H1 (cell line): Measurements from ENCODE around the gene PDZRN3. TPM values are rescaled to one million over a fixed set of nuclear protein-coding genes. Genes with fewer than 3 reads are reported as not detected.

Experiments used
- CTCF ChIA-PET: fragments of 300-600 bp; sonication (Branson Sonifier 250); formaldehyde crosslinking; loops from one replicate; lab custom pipeline; 2021; ENCODE audit not compliant: partially characterized antibody; lab: Charles Lee
- POLR2A ChIA-PET: fragments of 300-600 bp; sonication (Branson Sonifier 250); formaldehyde crosslinking; loops from one replicate; lab custom pipeline; 2021; ENCODE audit warnings: inconsistent platforms; ENCODE audit not compliant: partially characterized antibody; lab: Charles Lee
- DNase-seq, 2 experiments: peaks; one replicate each; pipeline versions ENCODE4 v3.0.0 to v3.0.0-alpha.2; 2010 to 2022; ENCODE audit warnings: low spot score in 2 of 2, low read depth in 1 of 2, mixed read lengths in 1 of 2
- FAIRE-seq: peaks from 2 replicates; lab custom pipeline; 2011; peaks lifted over from hg19 to GRCh38; lab: Jason Lieb, UNC
- H2AFZ ChIP-seq: 2 replicates; pipeline ENCODE4 v1.8.1; 2012; ENCODE audit warnings: low read length, inconsistent platforms
- H2AK5ac ChIP-seq: 2 replicates; pipeline ENCODE4 v1.6.1; 2013; ENCODE audit warnings: low read depth, low read length
- H2BK120ac ChIP-seq: replicated peaks from 2 replicates; pipeline ENCODE3; 2013; ENCODE audit warnings: low read depth, low read length, inconsistent platforms
- H2BK12ac ChIP-seq: 2 replicates; pipeline ENCODE4 v1.6.1; 2013; ENCODE audit warnings: low read depth, low read length
- H2BK15ac ChIP-seq: 2 replicates; pipeline ENCODE4 v1.6.1; 2013; ENCODE audit warnings: low read length
- H2BK20ac ChIP-seq: 2 replicates; pipeline ENCODE4 v1.6.1; 2013; ENCODE audit warnings: low read length
- H2BK5ac ChIP-seq: 2 replicates; pipeline ENCODE4 v1.6.1; 2013; ENCODE audit warnings: low read depth, low read length
- H3K14ac ChIP-seq: 2 replicates; pipeline ENCODE4 v1.6.1; 2013; ENCODE audit warnings: inconsistent platforms; ENCODE audit not compliant: insufficient read length
- H3K18ac ChIP-seq: 2 replicates; pipeline ENCODE4 v1.6.1; 2013; ENCODE audit warnings: low read length; ENCODE audit errors: extremely low read depth
- H3K23ac ChIP-seq: 2 replicates; pipeline ENCODE4 v1.6.1; 2013; ENCODE audit warnings: inconsistent platforms; ENCODE audit not compliant: insufficient read length
- H3K23me2 ChIP-seq: 2 replicates; pipeline ENCODE4 v1.6.1; 2013; ENCODE audit warnings: low read depth, low read length
- H3K27ac ChIP-seq: 2 replicates; pipeline ENCODE4 v1.6.1; 2011; ENCODE audit warnings: low read depth, low read length, inconsistent platforms
- H3K27me3 ChIP-seq, 4 experiments: replicated peaks in 1 of 4; 1 replicate in 1 of 4; 2 replicates in 3 of 4; pipeline versions ENCODE4 v1.6.1 to v1.8.1; 2011 to 2013; ENCODE audit warnings: low read length in 3 of 4, mild to moderate bottlenecking in 3 of 4, inconsistent platforms in 2 of 4, mixed read lengths in 2 of 4, moderate library complexity in 1 of 4; ENCODE audit not compliant: control insufficient read depth in 3 of 4, insufficient read depth in 3 of 4; ENCODE audit errors: extremely low read depth in 1 of 4
- H3K36me3 ChIP-seq, 4 experiments: 2 replicates each; pipeline versions ENCODE4 v1.6.1 to v1.8.1; 2011 to 2013; ENCODE audit warnings: mild to moderate bottlenecking in 4 of 4, low read length in 3 of 4, moderate library complexity in 2 of 4, control low read depth in 1 of 4, inconsistent platforms in 1 of 4; ENCODE audit not compliant: insufficient read depth in 4 of 4, control insufficient read depth in 2 of 4
- H3K4ac ChIP-seq: replicated peaks from 2 replicates; pipeline ENCODE3; 2013; ENCODE audit warnings: low read length, low read depth, mixed read lengths, inconsistent platforms; ENCODE audit not compliant: insufficient read length
- H3K4me1 ChIP-seq, 4 experiments: replicated peaks in 1 of 4; 1 replicate in 1 of 4; 2 replicates in 3 of 4; pipeline versions ENCODE4 v1.6.1 to v1.8.1; 2011 to 2013; ENCODE audit warnings: low read length in 3 of 4, inconsistent platforms in 2 of 4, mixed read lengths in 1 of 4; ENCODE audit not compliant: insufficient read depth in 4 of 4, control insufficient read depth in 3 of 4
- H3K4me2 ChIP-seq, 2 experiments: 2 replicates each; pipeline versions ENCODE4 v1.6.1 to v1.8.1; 2011 to 2013; ENCODE audit warnings: low read depth in 2 of 2, low read length in 2 of 2, control low read depth in 1 of 2, inconsistent platforms in 1 of 2, mild to moderate bottlenecking in 1 of 2; ENCODE audit not compliant: insufficient read depth in 1 of 2
- H3K4me3 ChIP-seq, 4 experiments: fragments of 200-600, 300-600 bp in 1 of 4; sonication (generic), shearing (Covaris generic), sonication (Bioruptor Twin) in 1 of 4; 2 replicates each; pipeline versions ENCODE4 v1.5.1 to v1.8.1; 2011 to 2016; ENCODE audit warnings: low read length in 4 of 4, low read depth in 3 of 4, control low read depth in 2 of 4, inconsistent platforms in 2 of 4, mild to moderate bottlenecking in 2 of 4, mixed read lengths in 1 of 4, moderate library complexity in 1 of 4; ENCODE audit not compliant: insufficient read depth in 2 of 4; ENCODE audit errors: extremely low read depth in 1 of 4
- H3K56ac ChIP-seq: replicated peaks from 2 replicates; pipeline ENCODE3; 2013; ENCODE audit warnings: low read depth, mild to moderate bottlenecking, mixed read lengths, low read length, inconsistent platforms; ENCODE audit not compliant: insufficient read length
- H3K79me1 ChIP-seq: 2 replicates; pipeline ENCODE4 v1.6.1; 2013; ENCODE audit warnings: low read depth, low read length, control low read depth
- H3K79me2 ChIP-seq, 2 experiments: 2 replicates each; pipeline versions ENCODE4 v1.6.1 to v1.8.1; 2012 to 2013; ENCODE audit warnings: low read length in 2 of 2, mild to moderate bottlenecking in 2 of 2, inconsistent platforms in 1 of 2; ENCODE audit not compliant: insufficient read depth in 2 of 2, control insufficient read depth in 1 of 2
- H3K9ac ChIP-seq, 4 experiments: replicated peaks in 1 of 4; 1 replicate in 1 of 4; 2 replicates in 3 of 4; pipeline versions ENCODE4 v1.6.1 to v1.8.1; 2011 to 2013; ENCODE audit warnings: low read depth in 3 of 4, low read length in 3 of 4, control low read depth in 2 of 4, mild to moderate bottlenecking in 2 of 4, moderate library complexity in 2 of 4, inconsistent platforms in 1 of 4; ENCODE audit errors: extremely low read depth in 1 of 4
- H3K9me3 ChIP-seq, 2 experiments: 2 replicates each; pipeline versions ENCODE4 v1.6.1 to v1.8.1; 2012 to 2013; ENCODE audit warnings: mild to moderate bottlenecking in 2 of 2, moderate library complexity in 2 of 2, control low read depth in 1 of 2, inconsistent platforms in 1 of 2, low read depth in 1 of 2, low read length in 1 of 2, mixed read lengths in 1 of 2; ENCODE audit not compliant: insufficient read depth in 2 of 2
- H4K20me1 ChIP-seq, 2 experiments: replicated peaks in 1 of 2; 2 replicates each; pipeline versions ENCODE3 to v1.8.1; 2011 to 2013; ENCODE audit warnings: inconsistent platforms in 2 of 2, low read length in 2 of 2, mild to moderate bottlenecking in 1 of 2; ENCODE audit not compliant: insufficient read depth in 2 of 2, control insufficient read depth in 1 of 2
- H4K5ac ChIP-seq: 2 replicates; pipeline ENCODE4 v1.6.1; 2013; ENCODE audit warnings: low read length, low read depth, mixed read lengths, inconsistent platforms; ENCODE audit not compliant: insufficient read length
- H4K8ac ChIP-seq: 2 replicates; pipeline ENCODE4 v1.8.0; 2013; ENCODE audit warnings: mild to moderate bottlenecking, moderate library complexity, low read length, inconsistent platforms; ENCODE audit not compliant: insufficient read depth; ENCODE audit errors: extremely low read depth
- H4K91ac ChIP-seq: replicated peaks from 2 replicates; pipeline ENCODE3; 2013; ENCODE audit warnings: low read length, mixed read lengths, inconsistent platforms; ENCODE audit not compliant: insufficient read length
- ATF2 ChIP-seq: IDR thresholded peaks from 2 replicates; pipeline ENCODE4 v1.6.1; 2012; ENCODE audit warnings: low read length, inconsistent platforms
- BACH1 ChIP-seq: IDR thresholded peaks from 2 replicates; pipeline ENCODE4 v1.6.1; 2012; ENCODE audit warnings: low read length, improper control_type of control experiment
- CEBPB ChIP-seq: IDR thresholded peaks from 2 replicates; pipeline ENCODE4 v1.6.1; 2012; ENCODE audit warnings: low read depth, low read length
- CREB1 ChIP-seq: IDR thresholded peaks from 2 replicates; pipeline ENCODE4 v1.6.1; 2012; ENCODE audit warnings: inconsistent platforms
- GTF2F1 ChIP-seq: IDR thresholded peaks from 2 replicates; pipeline ENCODE4 v1.6.1; 2012; ENCODE audit warnings: low read depth, low read length, improper control_type of control experiment, borderline replicate concordance
- NRF1 ChIP-seq: IDR thresholded peaks from 2 replicates; pipeline ENCODE4 v1.6.1; 2011; ENCODE audit warnings: mild to moderate bottlenecking, low read depth, low read length, improper control_type of control experiment
- RBBP5 ChIP-seq: IDR thresholded peaks from 2 replicates; pipeline ENCODE4 v1.7.1; 2012; ENCODE audit warnings: low read depth, mild to moderate bottlenecking, inconsistent platforms, low read length, moderate library complexity, borderline replicate concordance
- SP2 ChIP-seq: IDR thresholded peaks from 2 replicates; pipeline ENCODE4 v1.6.1; 2012; ENCODE audit warnings: mild to moderate bottlenecking, low read length, inconsistent platforms
- TCF12 ChIP-seq: IDR thresholded peaks from 2 replicates; pipeline ENCODE4 v1.6.1; 2011; ENCODE audit warnings: low read depth, mild to moderate bottlenecking, low read length
- USF2 ChIP-seq: IDR thresholded peaks from 2 replicates; pipeline ENCODE4 v1.6.1; 2011; ENCODE audit warnings: low read length, improper control_type of control experiment
- polyA plus RNA-seq, 7 experiments: library from polyadenylated mRNA; depleted of rRNA in 3 of 7; stranded (reverse) in 5 of 7; unstranded in 2 of 7; fragments of >200 nt in 5 of 7; fragments of 200-250 nt in 2 of 7; gene quantifications; 1 replicate in 5 of 7; 2 replicates in 1 of 7; 4 replicates in 1 of 7; pipeline versions ENCODE4 v1.2.1 to v1.2.3, GENCODE V29; 2011 to 2013; ENCODE audit warnings: missing spikeins in 2 of 7, mixed read lengths in 2 of 7
- total RNA-seq: library from RNA; stranded (reverse); fragmentation: NEBNext Ultra II Directional; extraction: Animal tissue kit (Norgen Biotek cat#: 25700); gene quantifications from 2 replicates; pipeline ENCODE4 v1.2.1, GENCODE V29; 2021

The PDZRN3 gene
- total and polyA plus RNA-seq, 2 of the 8 experiments (the other 6 are each of a cell fraction or from before 2014, with no cell fraction given): 4.2 to 20.5 TPM

- FAIRE-seq (no peak), DNase-seq (no peak)
- Histone ChIP-seq H3K9ac (no peak overlapping the region), H3K4me1 (peaks cover 0 to 3% (median 1%) of the 10 kb centered on the region in 4 experiments; a peak in 3 of 7 replicates), H3K4ac (no peak overlapping the region), H3K27ac (no peak overlapping the region), H2BK15ac (no peak overlapping the region), H3K14ac (no peak overlapping the region), H4K20me1 (peaks cover 0 to 5% of the 10 kb centered on the region in 2 experiments), H2BK20ac (no peak overlapping the region), H2AFZ (no peak overlapping the region), H3K18ac (no peak overlapping the region), H2BK120ac (no peak overlapping the region), H3K56ac (no peak overlapping the region), H3K23me2 (no peaks in the 10 kb centered on the region), H3K4me2 (no peak overlapping the region), H2AK5ac (no peak overlapping the region), H2BK5ac (no peak overlapping the region), H3K79me1 (no peaks in the 10 kb centered on the region; the same call in 1 of the 2 replicates), H4K91ac (no peak overlapping the region), H4K8ac (no peak overlapping the region), H2BK12ac (no peak overlapping the region), H4K5ac (no peak overlapping the region), H3K36me3 (no peaks in the 10 kb centered on the region), H3K23ac (no peak overlapping the region), H3K9me3 (no peaks in the 10 kb centered on the region), H3K4me3 (no peak overlapping the region), H3K79me2 (peaks cover 0 to 4% of the 10 kb centered on the region in 2 experiments; a peak in 2 of 4 replicates), H3K27me3 (no peaks in the 10 kb centered on the region)
- CTCF ChIA-PET: interaction anchor here (1.3 to 1.5 kb wide), 2 partner anchors 22 to 27 kb away, joined by 3 read pairs; no protein-coding TSS in a partner anchor
- no peak for TF ChIP-seq BACH1
- no peak for TF ChIP-seq GTF2F1
- TF ChIP-seq TCF12: no peak
- no peak for TF ChIP-seq RBBP5
- no peak for TF ChIP-seq NRF1
- no peak for TF ChIP-seq SP2
- TF ChIP-seq CREB1: no peak
- TF ChIP-seq USF2: no peak
- no peak for TF ChIP-seq CEBPB
- no peak for TF ChIP-seq ATF2
- POLR2A ChIA-PET: no interaction called here
These were observed 89.6 kb downstream of the PDZRN3 start for GRCh38 chr3:73535137-73535536.
